GM19240 (cell line): ENCODE data around the gene NACA2.
"Not testable (repeated sequence)": the region's sequence is repeated elsewhere in the genome, so short reads cannot be mapped to it uniquely, and the experiment has no call there.

Experiments used
- DNase-seq: peaks from one replicate; pipeline ENCODE4 v3.0.0; 2011; ENCODE audit warnings: low spot score; ENCODE audit not compliant: insufficient read length

The NACA2 gene

GRCh38 chr17:61591018-61591417, at the start of gene NACA2:
NACA2 (minus strand) TSS chr17:61591219; CDS start chr17:61591180, 39 bp downstream.
- no peak for DNase-seq

DNA sequence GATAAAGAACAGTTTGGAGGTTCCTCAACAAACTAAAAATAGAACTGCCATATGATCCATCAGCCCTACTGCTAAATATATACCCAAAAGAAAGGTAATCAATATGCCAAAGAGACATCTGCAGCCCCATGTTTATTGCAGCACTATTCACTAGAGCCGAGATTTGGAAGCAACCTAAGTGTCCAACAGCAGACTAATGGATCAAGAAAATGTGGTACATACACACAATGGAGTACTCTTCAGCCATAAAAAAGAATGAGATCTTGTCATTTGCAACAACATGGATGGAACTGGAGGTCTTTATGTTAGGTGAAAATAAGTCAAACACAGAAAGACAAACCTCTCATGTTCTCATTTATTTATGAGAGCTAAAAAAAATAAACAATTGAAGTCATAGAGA, 48.8 kb upstream of the NACA2 start:
- DNase-seq, result no peak

- no peak for DNase-seq
Observed at GRCh38 chr17:61638087-61638486, 47.1 kb upstream of the NACA2 start.

- DNase-seq, result peak; percentile 3
Observed at GRCh38 chr17:61635913-61636432, 45.0 kb upstream of the NACA2 start.

DNA sequence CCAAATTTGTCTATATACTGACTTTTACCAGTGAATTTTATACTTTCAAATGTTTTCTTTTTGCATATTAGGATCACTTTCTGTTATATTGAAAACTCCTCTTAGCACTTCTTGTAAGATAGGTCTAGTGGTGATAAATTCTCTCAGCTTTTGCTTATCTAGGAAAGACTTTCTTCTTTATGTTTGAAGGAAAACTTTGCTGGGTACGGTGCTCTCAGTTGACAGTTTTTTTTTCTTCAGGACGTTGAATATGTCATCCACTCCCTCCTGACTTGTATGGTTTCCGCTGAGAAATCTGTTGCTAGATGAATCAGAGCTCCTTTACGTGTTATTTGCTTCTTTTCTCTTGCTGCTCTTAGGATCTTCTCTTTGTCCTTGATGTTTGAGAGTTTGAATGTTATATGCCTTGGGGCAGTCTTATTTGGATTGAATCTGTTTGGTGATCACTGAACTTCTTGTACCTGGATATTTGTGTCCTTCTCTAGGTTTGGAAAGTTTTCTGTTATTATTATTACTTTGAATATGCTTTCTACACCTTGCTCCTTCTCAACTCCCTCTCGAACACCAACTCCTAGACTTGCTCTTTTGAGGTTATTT, 44.0 kb upstream of the NACA2 start:
- no peak for DNase-seq

GRCh38 chr17:61634011-61634539, 43.1 kb upstream of the NACA2 start:
- DNase-seq, result no peak

- no peak for DNase-seq
Observed at GRCh38 chr17:61632826-61633225, 41.8 kb upstream of the NACA2 start.

DNA sequence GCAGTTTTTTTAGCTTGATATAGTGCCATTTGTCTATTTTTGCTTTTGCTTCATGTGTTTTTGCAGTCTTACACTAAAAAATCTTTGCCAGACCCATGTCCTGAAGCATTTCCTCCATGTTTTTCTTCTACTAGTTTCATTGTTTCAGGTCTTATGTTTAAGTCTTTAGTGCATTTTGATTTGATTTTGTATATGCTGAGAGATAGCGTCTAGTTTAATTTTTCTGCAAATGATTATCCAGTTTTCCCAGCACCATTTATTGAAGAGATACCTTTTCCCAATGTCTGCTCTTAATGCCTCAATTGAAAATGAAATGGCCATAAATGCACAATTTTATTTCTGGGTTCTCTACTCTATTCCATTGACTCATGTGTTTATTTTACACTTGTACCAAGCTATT, 40.8 kb upstream of the NACA2 start:
- DNase-seq, result no peak

DNA sequence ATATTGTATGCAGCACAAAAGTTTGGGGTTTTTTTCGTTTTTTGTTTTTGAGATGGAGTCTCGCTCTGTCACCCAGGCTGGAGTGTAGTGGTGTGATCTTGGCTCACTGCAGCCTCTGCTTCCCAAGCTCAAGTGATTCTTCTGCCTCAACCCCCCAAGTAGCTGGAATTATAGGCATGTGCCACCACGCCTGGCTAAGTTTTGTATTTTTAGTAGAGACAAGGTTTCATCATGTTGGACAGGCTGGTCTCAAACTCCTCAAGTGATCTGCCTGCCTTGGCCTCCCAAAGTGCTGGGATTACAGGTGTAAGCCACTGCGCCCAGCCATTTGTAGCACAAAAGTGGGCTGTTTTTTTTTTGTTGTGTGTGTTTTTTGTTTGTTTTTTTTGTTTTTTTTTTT, 37.1 kb upstream of the NACA2 start:
- not testable (repeated sequence) for DNase-seq

- no peak for DNase-seq
Observed at GRCh38 chr17:61627658-61628057, 36.6 kb upstream of the NACA2 start.

DNA sequence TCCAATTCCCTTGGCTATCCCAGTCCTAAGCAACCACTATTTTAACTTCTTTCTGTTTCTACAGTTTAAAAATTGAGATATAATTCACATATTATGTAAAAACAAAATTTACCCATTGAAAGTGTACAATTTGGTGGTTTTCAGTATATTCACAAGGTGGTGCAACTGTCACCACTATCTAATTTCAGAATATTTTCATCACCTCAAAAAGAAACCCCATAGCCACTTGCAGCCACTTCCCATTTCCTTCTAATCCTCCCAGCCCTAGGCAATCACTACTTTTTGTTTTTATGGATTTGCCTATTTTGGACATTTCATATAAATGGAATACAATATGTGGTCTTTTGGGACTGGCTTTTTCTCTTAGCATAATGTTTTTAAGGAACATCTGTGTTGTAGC, 36.1 kb upstream of the NACA2 start:
- no peak for DNase-seq

- no peak for DNase-seq
Observed at GRCh38 chr17:61625564-61625963, 34.5 kb upstream of the NACA2 start.

GRCh38 chr17:61624951-61625350, 33.9 kb upstream of the NACA2 start:
- DNase-seq, result no peak

GRCh38 chr17:61621317-61621716, 30.3 kb upstream of the NACA2 start:
- no peak for DNase-seq

- DNase-seq, result no peak
Observed at GRCh38 chr17:61619953-61620352, 28.9 kb upstream of the NACA2 start.

- DNase-seq, result no peak
Observed at GRCh38 chr17:61619493-61619892, 28.5 kb upstream of the NACA2 start.

DNA sequence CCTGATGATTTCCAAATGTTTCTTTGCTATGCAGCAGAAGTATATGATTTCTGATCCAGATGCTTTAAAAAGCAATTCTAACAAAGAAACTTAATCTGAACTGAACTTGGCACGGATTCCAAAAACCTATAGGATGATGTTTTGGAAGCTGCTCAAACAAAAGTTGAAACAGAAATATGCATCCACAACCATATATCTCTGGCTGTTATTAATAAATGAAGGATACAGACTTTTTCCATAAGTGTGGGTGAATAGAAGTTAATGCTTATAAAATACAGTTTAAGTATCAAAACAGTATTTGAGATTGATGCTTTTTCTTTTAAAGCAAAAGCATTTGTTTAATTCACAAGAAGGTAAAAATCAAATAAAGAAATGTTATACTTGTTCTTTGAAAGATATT, 27.9 kb upstream of the NACA2 start:
- no peak for DNase-seq

- no peak for DNase-seq
Observed at GRCh38 chr17:61617330-61617729, 26.3 kb upstream of the NACA2 start.

GRCh38 chr17:61616783-61617182, 25.8 kb upstream of the NACA2 start:
- DNase-seq, result no peak

- no peak for DNase-seq
Observed at GRCh38 chr17:61614219-61614618, 23.2 kb upstream of the NACA2 start.

GRCh38 chr17:61611323-61611722, 20.3 kb upstream of the NACA2 start:
- DNase-seq, result no peak

DNA sequence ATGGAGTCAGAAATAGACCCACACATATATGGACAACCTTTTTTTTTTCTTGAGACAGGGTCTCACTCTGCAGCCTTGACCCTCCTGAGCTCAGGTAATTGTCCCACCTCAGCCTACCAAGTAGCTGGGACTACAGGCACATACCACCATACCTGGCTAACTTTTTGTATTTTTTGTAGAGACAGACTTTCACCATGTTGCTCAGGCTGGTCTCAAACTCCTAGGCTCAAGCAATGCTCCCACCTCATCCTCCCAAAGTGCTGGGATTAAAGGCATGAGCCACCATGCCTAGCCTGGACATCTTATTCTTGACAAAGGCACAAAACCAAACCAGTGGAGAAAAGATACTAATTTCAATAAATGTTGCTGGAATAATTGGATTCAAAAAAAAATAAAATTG, 14.7 kb upstream of the NACA2 start:
- no peak for DNase-seq

- DNase-seq, result no peak
Observed at GRCh38 chr17:61601297-61601696, 10.3 kb upstream of the NACA2 start.
